IPS DF 4.7 (cell line): ENCODE measurements around the gene TPT1.
"Not testable (repeated sequence)": the region's sequence is repeated elsewhere in the genome, so short reads cannot be mapped to it uniquely, and the experiment has no call there.

Experiments
- DNase-seq: peaks from one replicate; pipeline ENCODE4 v3.0.0-alpha.2; 2013; ENCODE audit warnings: low spot score; ENCODE audit errors: extremely low read depth

TPT1 gene

GRCh38 chr13:45302507-45302906 is 38.5 kb downstream of the TPT1 start:
- no peak for DNase-seq

DNA sequence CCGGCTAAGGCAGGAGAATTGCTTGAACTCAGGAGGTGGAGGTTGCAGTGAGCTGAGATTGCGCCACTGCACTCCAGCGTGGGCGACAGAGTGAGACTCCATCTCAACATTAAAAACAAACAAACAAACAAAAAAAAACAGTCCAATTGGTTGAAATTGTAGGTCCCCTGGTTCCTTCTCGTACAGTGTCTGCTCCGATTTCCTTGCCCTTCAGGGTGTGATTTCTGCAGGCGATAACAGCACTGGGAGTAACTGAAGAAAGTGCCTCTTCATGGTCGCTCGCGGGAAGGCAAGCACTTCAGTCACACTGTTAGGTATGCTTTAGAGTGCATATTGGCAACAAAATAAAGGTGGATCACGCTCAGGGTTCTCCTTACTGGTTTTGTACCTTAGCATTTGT is 39.7 kb downstream of the TPT1 start:
- no peak for DNase-seq

DNA sequence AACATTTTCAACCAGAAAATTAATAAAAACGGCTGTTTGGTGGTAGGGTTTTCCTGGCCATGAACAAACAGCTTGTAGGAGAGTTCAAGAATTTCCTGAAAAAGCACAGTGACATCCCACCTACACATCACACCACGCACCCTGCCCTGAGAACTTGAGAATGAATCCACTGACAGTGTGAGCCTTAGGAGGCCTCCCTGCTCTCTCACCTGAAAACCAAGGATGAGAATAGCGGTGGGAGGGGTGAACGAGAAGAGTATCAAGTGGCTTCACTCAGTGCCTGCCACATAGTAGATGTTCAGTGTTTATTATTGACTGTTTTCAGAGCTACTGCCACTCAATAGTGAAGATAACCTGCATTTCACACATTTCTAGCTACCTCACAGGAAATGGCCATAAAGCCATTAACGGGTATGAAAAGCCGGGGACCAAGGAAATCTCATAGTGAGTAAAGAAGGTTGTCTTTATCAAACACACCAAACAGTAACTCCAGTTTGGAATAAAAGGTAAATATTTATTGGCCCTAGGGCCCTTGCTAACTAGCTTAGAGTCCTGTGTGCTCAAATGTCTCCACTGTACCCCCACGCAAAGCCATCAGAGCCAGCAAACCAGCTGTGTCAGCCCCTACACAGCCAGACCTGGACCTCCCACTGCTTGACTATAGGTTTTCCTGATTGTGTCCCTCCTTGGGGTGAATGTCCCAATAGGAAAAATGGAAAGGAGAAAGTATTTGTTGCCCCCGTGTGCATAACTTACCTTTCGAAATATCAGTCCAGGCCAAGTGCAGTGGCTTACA is 40.6 kb downstream of the TPT1 start:
- DNase-seq: no peak

DNA sequence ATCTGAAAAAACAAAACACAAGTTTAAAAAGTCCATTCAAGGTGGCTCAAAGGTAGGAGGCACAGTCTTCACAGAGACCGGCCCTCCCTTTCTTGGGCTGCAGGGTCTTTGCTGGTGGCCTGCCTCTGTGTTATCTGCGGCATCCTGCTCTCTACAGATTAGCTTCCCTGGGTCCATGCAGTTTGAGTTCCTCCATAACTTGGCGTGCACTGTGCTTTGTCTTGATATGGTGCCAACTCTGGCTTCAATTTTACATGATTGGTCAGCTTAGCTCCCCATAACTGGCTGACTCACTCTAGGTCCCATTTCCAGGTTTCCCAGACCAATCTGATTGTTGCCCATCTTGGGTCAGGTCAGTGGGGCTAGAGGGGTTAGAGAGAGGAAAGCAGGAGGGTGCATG is 41.8 kb downstream of the TPT1 start:
- no peak for DNase-seq

DNA sequence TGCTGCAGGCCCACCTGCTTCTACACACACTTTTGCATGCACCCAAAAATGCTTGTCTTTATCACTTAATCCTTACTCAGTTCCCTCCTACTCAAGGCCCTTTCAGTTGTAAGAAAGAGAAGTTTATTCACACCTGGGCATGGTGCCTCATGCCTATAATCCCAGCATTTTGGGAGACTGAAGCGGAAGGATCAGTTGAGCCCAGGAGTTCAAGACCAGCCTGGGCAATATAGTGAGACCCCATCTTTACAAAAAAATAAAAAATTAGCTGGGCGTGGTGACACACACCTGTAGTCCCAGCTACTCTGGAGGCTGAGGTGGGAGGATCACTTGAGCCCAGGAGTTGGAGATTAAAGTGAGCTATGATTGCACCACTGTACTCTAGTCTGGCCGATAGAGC is 42.4 kb downstream of the TPT1 start:
- not testable (repeated sequence) for DNase-seq

DNA sequence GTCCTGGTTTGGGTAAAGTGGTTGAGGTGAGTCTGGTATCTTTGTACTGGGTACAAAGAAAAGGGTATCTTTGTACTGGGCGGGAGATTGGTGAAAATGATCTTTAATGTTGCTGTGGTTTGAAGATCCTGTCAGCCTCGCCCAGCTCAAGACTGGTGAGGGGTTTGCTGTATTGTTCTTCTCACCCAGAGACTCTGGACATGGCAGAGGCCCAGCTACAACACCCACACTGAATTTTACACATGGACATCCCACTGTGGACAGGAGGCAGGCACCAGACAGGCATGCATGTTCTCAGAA is 42.8 kb downstream of the TPT1 start:
- DNase-seq: no peak

DNA sequence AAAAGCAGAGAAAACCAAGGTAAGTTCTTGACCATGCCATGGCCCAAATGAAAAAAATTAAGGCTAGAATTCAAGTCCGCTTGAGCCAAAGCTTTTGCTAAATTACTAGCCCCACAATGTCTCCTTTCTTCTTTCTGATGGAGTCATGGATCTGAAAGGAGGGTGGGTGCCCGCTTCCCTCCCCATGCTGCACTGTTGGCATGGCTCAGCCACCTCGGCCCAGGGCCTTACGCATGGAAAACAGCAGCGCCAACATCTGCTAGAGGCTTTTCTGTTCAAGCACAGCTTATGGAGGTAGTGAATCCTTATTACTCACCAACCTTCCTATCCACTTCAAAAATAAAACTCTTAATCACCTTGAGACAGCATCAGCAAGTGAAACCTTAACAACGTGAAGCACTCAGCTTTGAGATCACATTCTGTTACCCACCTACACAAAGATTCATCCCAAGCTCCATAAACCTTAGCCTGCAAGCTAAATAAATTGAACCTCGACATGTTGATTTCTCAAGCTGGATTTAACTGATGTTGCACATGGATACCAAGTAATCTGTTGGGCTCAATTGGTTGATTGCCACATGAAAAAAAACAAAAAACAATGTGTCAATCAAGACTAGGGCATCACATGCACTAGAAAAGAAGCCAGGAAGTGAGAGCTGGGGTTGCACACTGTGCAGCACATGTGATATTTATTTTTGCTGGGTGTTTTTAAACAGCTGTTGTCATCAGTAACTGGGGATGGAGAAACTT is 43.4 kb downstream of the TPT1 start:
- DNase-seq: no peak

GRCh38 chr13:45296259-45296658 is 44.7 kb downstream of the TPT1 start:
- no peak for DNase-seq

- DNase-seq: no peak
Observed at GRCh38 chr13:45295536-45295935, 45.4 kb downstream of the TPT1 start.

GRCh38 chr13:45292176-45292575 is 48.8 kb downstream of the TPT1 start:
- DNase-seq: no peak

GRCh38 chr13:45289936-45290563 is 50.9 kb downstream of the TPT1 start:
- DNase-seq: no peak
